CD4-positive, alpha-beta T cell (primary cell): ENCODE results near the gene AUTS2. TPM values are rescaled to one million over a fixed set of nuclear protein-coding genes. Genes with fewer than 3 reads are reported as not detected.

Experiments
- ATAC-seq: fragments of 200-7000 bp; cut with Tn5 transposase; one replicate; pipeline ENCODE4 v1.10.0; 2022; ENCODE audit warnings: mild to moderate bottlenecking; ENCODE audit not compliant: poor library complexity
- CTCF ChIA-PET: fragments of 350-600 bp; sonication (Branson Sonifier 250); formaldehyde crosslinking; loops from one replicate; lab custom pipeline; 2021; ENCODE audit warnings: antibody characterized with exemption, inconsistent platforms; lab: Charles Lee
- POLR2A ChIA-PET: fragments of 350-600 bp; sonication (Branson Sonifier 250); formaldehyde crosslinking; loops from one replicate; lab custom pipeline; 2021; ENCODE audit warnings: antibody characterized with exemption, inconsistent platforms; lab: Charles Lee
- DNase-seq, 14 experiments: peaks; one replicate each; pipeline ENCODE4 v3.0.0-alpha.2; 2013 to 2020; ENCODE audit warnings: mixed read lengths in 2 of 14
- H3K27ac ChIP-seq, 2 donors: one replicate each; pipeline versions ENCODE4 v1.5.1 to v1.7.0; 2013; ENCODE audit warnings: low read length in 2 of 2, low read depth in 1 of 2, mild to moderate bottlenecking in 1 of 2
- H3K27me3 ChIP-seq, 2 experiments: 1 replicate in 1 of 2; 2 replicates in 1 of 2; pipeline versions ENCODE4 v1.6.1 to v1.7.0; 2013; ENCODE audit warnings: low read length in 2 of 2, control low read depth in 1 of 2, mild to moderate bottlenecking in 1 of 2, moderate library complexity in 1 of 2; ENCODE audit not compliant: insufficient read depth in 2 of 2, control insufficient read depth in 1 of 2
- H3K36me3 ChIP-seq: one replicate; pipeline ENCODE4 v1.6.1; 2013; ENCODE audit warnings: low read length, control low read depth; ENCODE audit not compliant: insufficient read depth
- H3K4me1 ChIP-seq: one replicate; pipeline ENCODE4 v1.6.1; 2013; ENCODE audit warnings: low read length, control low read depth; ENCODE audit not compliant: insufficient read depth
- H3K4me3 ChIP-seq: one replicate; pipeline ENCODE4 v1.5.1; 2013; ENCODE audit warnings: mild to moderate bottlenecking, low read length, moderate library complexity
- H3K9me3 ChIP-seq, 2 experiments: 1 replicate in 1 of 2; 2 replicates in 1 of 2; pipeline versions ENCODE4 v1.6.1 to v1.7.0; 2013; ENCODE audit warnings: low read length in 2 of 2, mild to moderate bottlenecking in 2 of 2, control low read depth in 1 of 2, moderate library complexity in 1 of 2; ENCODE audit not compliant: control insufficient read depth in 1 of 2, insufficient read depth in 1 of 2
- H3K27ac Mint-ChIP-seq: one replicate; pipeline ENCODE4 v1.8.0; 2020; ENCODE audit warnings: mixed read lengths
- H3K27me3 Mint-ChIP-seq: one replicate; pipeline ENCODE4 v1.8.0; 2021; ENCODE audit warnings: mixed read lengths
- H3K36me3 Mint-ChIP-seq: one replicate; pipeline ENCODE4 v1.8.0; 2021; ENCODE audit warnings: low read depth, mixed read lengths
- H3K4me1 Mint-ChIP-seq: one replicate; pipeline ENCODE4 v1.8.0; 2021; ENCODE audit warnings: low read depth, mixed read lengths
- H3K4me3 Mint-ChIP-seq: one replicate; pipeline ENCODE4 v1.8.0; 2020; ENCODE audit warnings: mild to moderate bottlenecking, mixed read lengths
- H3K9me3 Mint-ChIP-seq: one replicate; pipeline ENCODE4 v1.8.0; 2020; ENCODE audit warnings: mixed read lengths
- CTCF ChIP-seq: fragments of 200-600 bp; IDR thresholded peaks from one replicate; pipeline ENCODE4 v1.8.0; 2022; ENCODE audit warnings: antibody characterized with exemption, mild to moderate bottlenecking
- intact Hi-C, 2 experiments: fragments of 100-400 bp; cut with DNase I in 1 of 2; cut with micrococcal nuclease in 1 of 2; formaldehyde crosslinking; loops; one replicate each; pipeline versions ENCODE4 v1.15.1 to v1.9.0; 2023 to 2025; cut with DNase I, micrococcal nuclease
- total RNA-seq, 174 experiments: library from RNA in 2 of 174; stranded (reverse) in 2 of 174; gene quantifications; one replicate each; pipeline ENCODE4 v1.2.3 and lab custom pipeline; 2021 to 2026

AUTS2 gene
- total RNA-seq, 2 experiments from 2014 or later, result 43.6 to 47.6 TPM

- CTCF ChIA-PET, result no interaction called here
These were observed 1016.9 kb downstream of the AUTS2 start for GRCh38 chr7:70615066-70615606.

GRCh38 chr7:70616211-70616610 is 1017.9 kb downstream of the AUTS2 start:
- Mint-ChIP-seq H3K4me3 (no peak overlapping the region), H3K27me3 (no peaks in the 10 kb centered on the region), H3K36me3 (no peaks in the 10 kb centered on the region), H3K9me3 (no peaks in the 10 kb centered on the region), H3K4me1 (no peaks in the 10 kb centered on the region), H3K27ac (no peak overlapping the region)
- DNase-seq (no peak), ATAC-seq (no peak)
- CTCF ChIA-PET, result no interaction called here
- Histone ChIP-seq H3K27ac (no peak overlapping the region), H3K27me3 (no peaks in the 10 kb centered on the region), H3K36me3 (no peaks in the 10 kb centered on the region), H3K9me3 (peaks cover 0 to 9% of the 10 kb centered on the region in 2 experiments), H3K4me3 (no peak overlapping the region), H3K4me1 (no peaks in the 10 kb centered on the region)
- TF ChIP-seq CTCF, result no peak
- intact Hi-C loops, result no loop called here
- POLR2A ChIA-PET, result no interaction called here

More at GRCh38 chr7:70615066-70615606, 1016.9 kb downstream of the AUTS2 start:
- Mint-ChIP-seq H3K4me1 (no peaks in the 10 kb centered on the region), H3K27ac (no peak overlapping the region), H3K27me3 (no peaks in the 10 kb centered on the region), H3K36me3 (no peaks in the 10 kb centered on the region), H3K9me3 (no peaks in the 10 kb centered on the region), H3K4me3 (no peak overlapping the region)
- no peaks in the 10 kb centered on the region for H3K4me1 ChIP-seq
- POLR2A ChIA-PET, result no interaction called here
- ATAC-seq, result no peak
- H3K4me3 ChIP-seq, result no peak overlapping the region
- no peak overlapping the region for H3K27ac ChIP-seq
- H3K27me3 ChIP-seq, result no peaks in the 10 kb centered on the region
- H3K36me3 ChIP-seq, result no peaks in the 10 kb centered on the region
- intact Hi-C loops, result no loop called here
- no peak for TF ChIP-seq CTCF
- no peak for DNase-seq
- H3K9me3 ChIP-seq, result peaks cover 0 to 4% of the 10 kb centered on the region in 2 experiments

- Histone ChIP-seq H3K4me3 (no peak overlapping the region), H3K4me1 (no peaks in the 10 kb centered on the region), H3K36me3 (no peaks in the 10 kb centered on the region), H3K27ac (no peak overlapping the region), H3K9me3 (peaks cover 0 to 9% of the 10 kb centered on the region in 2 experiments), H3K27me3 (no peaks in the 10 kb centered on the region)
- DNase-seq (no peak), ATAC-seq (no peak)
- CTCF ChIA-PET, result no interaction called here
- intact Hi-C loops, result no loop called here
- Mint-ChIP-seq H3K4me1 (no peaks in the 10 kb centered on the region), H3K27me3 (no peaks in the 10 kb centered on the region), H3K4me3 (no peak overlapping the region), H3K27ac (no peak overlapping the region), H3K9me3 (no peaks in the 10 kb centered on the region), H3K36me3 (no peaks in the 10 kb centered on the region)
- TF ChIP-seq CTCF, result no peak
- POLR2A ChIA-PET, result no interaction called here
These were observed 1018.5 kb downstream of the AUTS2 start for GRCh38 chr7:70616821-70617220.
